ENCODE results near the gene PRSS58. TPM values are rescaled to one million over a fixed set of nuclear protein-coding genes. Genes with fewer than 3 reads are reported as not detected.

Gene PRSS58
- total RNA-seq (2014; rRNA removed; shearing (Covaris generic); ENCODE audit: low replicate concordance), result not detected in 2 replicates

- Histone ChIP-seq H3K36me3 (no peaks in the 10 kb centered on the region), H3K9me3 (no peaks in the 10 kb centered on the region), H3K27me3 (no peaks in the 10 kb centered on the region), H3K4me3 (no peak within 1 kb of the TSS)
- no peak for DNase-seq
Measured at GRCh38 chr7:142257958-142258357, at the start of gene PRSS58. Gene PRSS58 (minus strand): TSS chr7:142258058. CDS start chr7:142257707, 351 bp downstream.

DNA sequence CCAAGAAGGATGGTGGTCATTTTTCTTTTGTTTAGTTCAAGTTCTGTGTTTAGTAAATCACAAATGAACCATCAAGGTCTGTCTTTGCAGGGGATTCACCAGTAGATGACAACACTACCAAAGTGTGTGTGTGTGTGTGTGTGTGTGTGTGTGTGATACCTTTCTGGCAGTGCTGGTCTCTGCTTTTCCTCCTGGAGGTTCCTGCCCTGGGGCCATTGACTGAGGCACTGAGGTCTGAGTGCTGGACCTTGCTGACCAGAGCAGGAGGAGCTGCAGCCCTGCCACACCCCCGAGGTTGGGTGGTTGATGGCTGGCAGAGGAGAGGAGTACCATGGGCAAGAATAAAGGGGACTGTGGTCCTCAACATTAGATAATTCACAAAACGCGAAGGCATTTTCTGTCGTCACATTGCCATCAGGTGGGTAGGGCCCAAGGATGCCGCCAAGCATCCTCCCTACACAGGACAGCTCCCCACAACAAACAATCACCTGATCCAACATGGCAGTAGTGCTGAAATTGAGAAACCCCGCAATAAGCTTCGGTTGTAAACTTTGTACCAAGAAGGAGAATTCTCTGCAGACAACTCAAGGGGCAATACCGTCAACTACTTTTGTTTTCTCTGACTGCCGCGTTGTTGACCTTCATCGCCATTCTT, 49.5 kb upstream of the PRSS58 start:
- Histone ChIP-seq H3K36me3 (no peaks in the 10 kb centered on the region), H3K4me3 (no peak overlapping the region), H3K9me3 (no peaks in the 10 kb centered on the region), H3K27me3 (no peaks in the 10 kb centered on the region)
- DNase-seq, result no peak

GRCh38 chr7:142303650-142304049, 45.8 kb upstream of the PRSS58 start:
- H3K4me3 ChIP-seq, result no peak overlapping the region
- no peaks in the 10 kb centered on the region for H3K27me3 ChIP-seq
- no peaks in the 10 kb centered on the region for H3K9me3 ChIP-seq
- DNase-seq, result no peak
- H3K36me3 ChIP-seq, result no peaks in the 10 kb centered on the region

DNA sequence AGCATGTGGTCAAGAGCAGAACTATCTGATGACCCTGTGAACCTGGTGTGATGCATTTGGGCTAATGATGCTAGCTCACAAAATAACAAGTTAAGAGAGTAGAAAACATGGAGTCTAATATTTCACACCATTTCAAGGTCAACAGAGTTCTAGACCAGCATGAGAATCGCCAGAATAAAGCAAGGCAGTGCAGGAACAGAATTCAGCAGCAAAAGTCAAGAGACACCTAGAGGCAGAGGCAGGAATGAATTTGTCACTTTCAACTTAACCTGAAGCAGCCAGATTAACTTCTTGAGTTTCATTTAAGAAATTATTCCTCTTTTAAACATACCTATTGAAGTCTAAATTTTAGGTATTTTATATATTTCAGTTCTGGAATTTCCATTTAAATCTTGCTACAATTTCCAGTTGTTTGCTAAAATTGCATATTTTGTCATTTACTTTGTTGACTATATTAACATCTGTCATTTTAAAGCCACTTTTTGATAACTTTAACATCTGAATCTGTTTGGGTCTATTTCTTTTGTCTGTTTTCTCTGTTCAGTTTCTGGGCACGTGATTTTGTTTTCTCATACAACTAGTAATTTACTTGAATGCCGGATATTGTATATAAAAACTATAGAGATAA, 44.2 kb upstream of the PRSS58 start:
- H3K9me3 ChIP-seq, result no peaks in the 10 kb centered on the region
- H3K4me3 ChIP-seq, result no peak overlapping the region
- DNase-seq, result no peak
- H3K36me3 ChIP-seq, result no peaks in the 10 kb centered on the region
- H3K27me3 ChIP-seq, result no peaks in the 10 kb centered on the region

DNA sequence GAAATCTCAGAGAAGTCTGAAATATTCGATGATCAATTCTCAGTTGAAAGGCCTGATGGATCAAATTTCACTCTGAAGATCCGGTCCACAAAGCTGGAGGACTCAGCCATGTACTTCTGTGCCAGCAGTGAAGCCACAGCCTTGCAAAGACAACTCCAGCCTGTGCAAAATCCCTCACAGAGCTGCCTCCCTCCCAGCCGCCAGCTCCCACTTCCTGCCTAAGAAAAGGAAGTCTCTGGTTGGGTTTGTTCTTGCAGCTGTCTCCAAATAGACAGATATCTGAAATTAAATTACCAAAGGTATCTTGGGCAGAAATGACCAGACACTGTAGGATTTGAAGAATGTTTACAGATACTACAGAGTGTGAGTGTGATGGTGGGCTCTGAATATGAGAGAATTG, 43.4 kb upstream of the PRSS58 start:
- H3K27me3 ChIP-seq, result no peaks in the 10 kb centered on the region
- H3K4me3 ChIP-seq, result no peak overlapping the region
- no peak for DNase-seq
- H3K9me3 ChIP-seq, result no peaks in the 10 kb centered on the region
- no peaks in the 10 kb centered on the region for H3K36me3 ChIP-seq

DNA sequence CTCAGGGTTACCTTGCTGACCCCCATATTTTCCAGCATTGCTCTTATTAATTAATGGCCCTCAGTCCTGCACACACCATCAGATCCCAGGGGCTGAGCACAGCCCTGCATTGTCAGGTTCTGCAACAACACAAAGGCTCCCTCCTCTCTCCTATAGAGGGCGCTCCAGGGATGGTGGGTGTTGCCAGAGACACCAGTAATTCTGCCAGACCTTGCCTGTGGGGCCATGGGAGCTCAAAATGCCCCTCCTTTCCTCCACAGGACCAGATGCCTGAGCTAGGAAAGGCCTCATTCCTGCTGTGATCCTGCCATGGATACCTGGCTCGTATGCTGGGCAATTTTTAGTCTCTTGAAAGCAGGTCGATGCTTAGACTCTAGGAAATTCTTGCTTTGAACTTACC, 42.8 kb upstream of the PRSS58 start:
- Histone ChIP-seq H3K4me3 (no peak overlapping the region), H3K9me3 (no peaks in the 10 kb centered on the region), H3K27me3 (no peaks in the 10 kb centered on the region), H3K36me3 (no peaks in the 10 kb centered on the region)
- DNase-seq, result no peak

DNA sequence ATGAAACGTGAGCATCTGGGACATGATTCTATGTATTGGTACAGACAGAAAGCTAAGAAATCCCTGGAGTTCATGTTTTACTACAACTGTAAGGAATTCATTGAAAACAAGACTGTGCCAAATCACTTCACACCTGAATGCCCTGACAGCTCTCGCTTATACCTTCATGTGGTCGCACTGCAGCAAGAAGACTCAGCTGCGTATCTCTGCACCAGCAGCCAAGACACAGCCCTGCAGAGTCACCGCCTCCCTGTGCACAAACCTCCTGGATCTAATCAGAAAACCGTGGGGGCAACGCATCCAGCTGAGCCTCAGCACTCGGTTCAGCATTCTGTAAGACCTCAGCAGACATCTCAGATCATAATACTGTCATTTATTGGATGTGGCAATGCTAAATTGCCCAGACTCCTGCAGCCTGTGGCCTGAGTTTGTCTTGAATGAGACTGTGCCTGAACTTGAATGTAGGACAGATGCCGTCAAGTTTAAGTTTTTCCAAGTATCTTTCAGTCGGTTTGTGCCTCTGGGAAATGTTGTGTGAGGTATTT, 41.5 kb upstream of the PRSS58 start:
- Histone ChIP-seq H3K9me3 (no peaks in the 10 kb centered on the region), H3K36me3 (no peaks in the 10 kb centered on the region), H3K4me3 (no peak overlapping the region), H3K27me3 (no peaks in the 10 kb centered on the region)
- DNase-seq, result no peak

DNA sequence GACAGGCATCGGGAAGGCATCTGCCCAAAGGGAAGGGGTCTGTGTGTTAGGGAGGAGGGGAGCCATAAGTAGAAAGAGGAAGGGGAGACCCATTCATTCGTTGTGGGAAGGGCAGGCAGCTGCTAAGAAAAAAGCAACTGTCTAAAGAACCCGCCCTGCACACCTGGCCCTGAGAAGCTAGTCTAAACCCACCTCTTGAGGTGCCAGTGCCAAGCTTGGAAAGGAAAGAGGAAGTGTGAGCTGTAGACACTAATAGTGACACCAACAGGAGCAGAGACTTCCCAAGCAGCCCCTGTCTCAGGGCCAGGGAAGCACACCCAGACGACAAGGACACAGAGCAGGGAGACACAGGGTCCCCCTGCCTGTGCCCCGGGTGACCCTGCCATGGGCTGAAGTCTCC, 40.8 kb upstream of the PRSS58 start:
- Histone ChIP-seq H3K9me3 (no peaks in the 10 kb centered on the region), H3K4me3 (no peak overlapping the region), H3K36me3 (no peaks in the 10 kb centered on the region), H3K27me3 (no peaks in the 10 kb centered on the region)
- DNase-seq, result no peak

DNA sequence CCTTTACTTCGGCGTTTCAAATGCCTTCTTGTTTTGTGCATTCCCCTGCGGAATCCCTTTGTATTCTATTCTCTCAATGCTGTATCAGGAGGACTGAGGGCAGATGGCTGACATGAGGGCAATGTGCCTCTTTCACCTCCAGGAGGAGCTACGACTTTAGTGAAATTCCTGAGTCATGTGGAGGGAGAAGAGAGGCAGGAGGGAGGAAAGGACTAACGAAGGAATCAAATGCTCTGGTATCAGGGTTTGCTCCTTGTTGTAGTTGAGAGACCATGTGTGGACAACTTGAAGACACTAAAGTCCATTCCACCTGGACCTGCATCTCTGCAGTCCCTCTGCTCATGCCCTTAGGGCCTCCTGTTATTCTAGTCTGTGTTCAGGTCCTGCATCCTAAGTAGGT, 40.2 kb upstream of the PRSS58 start:
- Histone ChIP-seq H3K36me3 (no peaks in the 10 kb centered on the region), H3K9me3 (no peaks in the 10 kb centered on the region), H3K4me3 (no peak overlapping the region), H3K27me3 (no peaks in the 10 kb centered on the region)
- DNase-seq, result no peak

- no peak overlapping the region for H3K4me3 ChIP-seq
- no peaks in the 10 kb centered on the region; the same call in 1 of the 2 replicates for H3K9me3 ChIP-seq
- H3K36me3 ChIP-seq, result no peaks in the 10 kb centered on the region
- H3K27me3 ChIP-seq, result no peaks in the 10 kb centered on the region
- no peak for DNase-seq
Measured at GRCh38 chr7:142280263-142280662, 22.4 kb upstream of the PRSS58 start.

DNA sequence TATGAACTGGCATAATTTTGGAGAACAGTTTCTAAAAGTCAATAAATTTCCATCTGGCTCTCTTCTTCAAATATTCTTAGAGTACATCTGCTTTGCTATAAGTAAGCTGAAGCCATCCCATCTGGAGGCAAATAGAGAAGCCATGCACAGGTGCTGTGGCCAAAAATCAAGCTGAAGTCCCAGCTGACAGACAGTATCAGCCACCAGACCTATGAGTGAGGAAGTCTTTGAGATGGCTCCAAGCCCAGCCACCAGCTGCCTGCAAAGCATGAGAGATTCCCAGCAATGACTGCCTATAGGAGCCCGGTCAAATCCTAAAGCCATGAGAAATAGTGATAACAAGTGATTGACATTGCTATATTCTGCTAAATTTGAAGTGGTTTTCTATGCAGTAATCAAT, 21.7 kb upstream of the PRSS58 start:
- H3K9me3 ChIP-seq, result no peaks in the 10 kb centered on the region; the same call in 1 of the 2 replicates
- H3K36me3 ChIP-seq, result no peaks in the 10 kb centered on the region
- DNase-seq, result no peak
- H3K27me3 ChIP-seq, result no peaks in the 10 kb centered on the region
- no peak overlapping the region for H3K4me3 ChIP-seq

DNA sequence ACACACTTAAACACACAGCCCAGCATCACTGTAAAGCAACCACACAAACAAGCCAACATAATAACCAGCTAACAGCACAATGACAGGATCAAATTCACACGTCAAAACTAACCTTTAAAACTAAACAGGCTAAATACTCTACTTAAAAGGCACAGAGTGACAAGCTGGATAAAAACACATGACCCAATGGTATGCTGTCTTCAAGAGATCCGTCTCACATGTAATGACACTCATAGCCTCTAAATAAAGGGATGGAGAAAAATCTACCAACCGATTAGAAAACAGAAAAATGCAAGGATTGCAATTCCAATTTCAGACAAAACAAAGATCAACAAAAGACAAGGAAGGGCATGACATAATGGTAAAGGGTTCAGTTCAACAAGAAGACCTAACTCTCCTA, 17.2 kb upstream of the PRSS58 start:
- H3K27me3 ChIP-seq, result no peaks in the 10 kb centered on the region
- H3K36me3 ChIP-seq, result no peaks in the 10 kb centered on the region
- DNase-seq, result no peak
- no peak overlapping the region for H3K4me3 ChIP-seq
- no peaks in the 10 kb centered on the region; the same call in 1 of the 2 replicates for H3K9me3 ChIP-seq

- H3K4me3 ChIP-seq, result no peak overlapping the region
- H3K27me3 ChIP-seq, result no peaks in the 10 kb centered on the region
- no peaks in the 10 kb centered on the region; the same call in 1 of the 2 replicates for H3K9me3 ChIP-seq
- DNase-seq, result no peak
- H3K36me3 ChIP-seq, result no peaks in the 10 kb centered on the region
Measured at GRCh38 chr7:142272841-142273240, 15.0 kb upstream of the PRSS58 start.

GRCh38 chr7:142263598-142264380, 5.9 kb upstream of the PRSS58 start:
- H3K4me3 ChIP-seq, result no peak overlapping the region
- no peaks in the 10 kb centered on the region for H3K27me3 ChIP-seq
- no peaks in the 10 kb centered on the region for H3K9me3 ChIP-seq
- no peaks in the 10 kb centered on the region for H3K36me3 ChIP-seq
- DNase-seq, result peak; percentile 5

GRCh38 chr7:142250705-142251104, 7.2 kb downstream of the PRSS58 start:
- no peak for DNase-seq

GRCh38 chr7:142249918-142250317, 7.9 kb downstream of the PRSS58 start:
- Histone ChIP-seq H3K27me3 (no peaks in the 10 kb centered on the region), H3K9me3 (no peaks in the 10 kb centered on the region), H3K36me3 (no peaks in the 10 kb centered on the region), H3K4me3 (no peak overlapping the region)
- DNase-seq, result no peak

More at GRCh38 chr7:142250705-142251104, 7.2 kb downstream of the PRSS58 start:
- no peak overlapping the region for H3K4me3 ChIP-seq
- no peaks in the 10 kb centered on the region for H3K27me3 ChIP-seq
- no peaks in the 10 kb centered on the region for H3K9me3 ChIP-seq
- no peaks in the 10 kb centered on the region for H3K36me3 ChIP-seq

Data from MG63 (cell line).